ENCODE measurements around the gene IQSEC1.

Gene IQSEC1

DNA sequence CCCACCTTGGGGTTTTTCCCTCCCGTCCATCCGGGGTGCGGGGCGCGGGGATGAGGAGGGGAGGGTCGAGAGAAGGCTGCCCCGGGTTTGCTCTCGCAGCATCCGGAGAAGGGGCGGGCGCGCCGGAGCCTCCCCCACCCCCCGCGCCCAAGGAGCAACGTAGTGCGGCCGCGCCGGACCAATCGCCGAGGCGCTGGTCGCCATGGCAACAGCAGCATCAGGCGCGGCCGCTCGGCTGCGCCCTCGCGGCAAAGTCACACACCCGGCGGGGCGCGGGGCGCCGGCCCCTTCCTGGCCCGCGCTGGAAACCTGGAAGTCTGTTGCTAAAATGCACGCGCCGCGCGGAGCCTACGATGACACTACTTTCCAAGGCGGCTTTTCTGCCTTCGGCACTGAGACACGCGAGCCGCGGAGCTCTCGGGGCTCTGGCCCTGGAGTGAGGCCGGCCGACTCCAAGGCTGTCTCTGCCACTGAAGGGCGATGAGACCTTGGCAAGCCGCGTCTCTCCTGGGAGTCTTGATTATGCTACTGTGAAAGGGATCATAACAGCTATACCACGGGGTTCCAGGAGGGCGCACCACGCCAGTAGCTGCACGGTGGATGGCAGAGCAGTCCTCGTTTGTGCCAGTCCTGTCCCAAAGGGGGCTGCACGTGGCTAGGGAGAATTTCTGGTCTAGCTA lies at the start of gene IQSEC1:
Gene IQSEC1 (minus strand): TSS at position 104 of the 680 bp plus-strand sequence. CDS start 415 bp downstream, outside the sequence.
- peak; percentile 66 for DNase-seq

DNA sequence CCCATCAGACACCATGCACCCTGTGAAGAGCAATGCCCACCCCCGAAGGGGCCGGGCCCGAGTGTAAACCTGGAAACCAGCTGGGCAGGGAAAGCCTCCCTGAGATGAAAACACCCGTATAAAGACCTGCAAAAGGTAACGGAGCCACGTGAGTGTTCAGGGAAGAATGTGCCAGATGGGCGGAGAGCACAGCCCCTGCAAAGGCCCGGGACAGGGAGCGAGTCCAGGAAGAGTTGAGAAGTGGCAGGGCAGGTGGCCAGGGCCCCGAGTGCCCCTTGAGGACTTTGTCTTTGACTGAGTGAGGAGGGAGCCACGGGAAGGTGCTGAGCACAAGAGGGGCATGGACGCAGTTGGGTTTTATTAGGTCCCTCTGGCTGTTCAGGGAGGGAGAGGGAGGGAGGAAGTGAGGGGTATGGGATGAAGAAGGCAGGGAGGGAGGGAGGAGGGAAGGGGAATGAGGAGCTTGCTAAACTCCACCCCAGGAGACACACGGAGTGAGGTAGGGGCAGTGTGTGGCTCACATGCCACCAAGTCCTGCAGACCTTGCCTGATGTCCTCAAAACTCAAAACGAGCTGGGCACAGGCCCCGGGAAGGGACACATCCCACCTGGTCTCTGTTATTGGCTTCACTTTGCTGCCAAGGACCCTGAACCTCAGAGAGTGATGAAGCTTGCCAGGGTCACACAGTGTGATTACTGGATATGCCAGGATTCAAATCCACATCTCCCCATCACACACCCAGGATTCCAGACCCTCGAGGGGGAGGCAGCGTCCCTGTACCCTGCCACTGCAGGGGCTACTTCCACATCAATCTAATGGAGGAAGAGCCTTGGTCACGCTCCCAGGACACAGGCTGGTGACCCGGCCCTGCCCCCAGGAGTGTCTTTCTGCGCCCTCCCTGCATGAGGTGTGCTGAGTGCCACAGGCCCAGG lies 49.1 kb upstream of the IQSEC1 start:
- DNase-seq, result no peak

DNA sequence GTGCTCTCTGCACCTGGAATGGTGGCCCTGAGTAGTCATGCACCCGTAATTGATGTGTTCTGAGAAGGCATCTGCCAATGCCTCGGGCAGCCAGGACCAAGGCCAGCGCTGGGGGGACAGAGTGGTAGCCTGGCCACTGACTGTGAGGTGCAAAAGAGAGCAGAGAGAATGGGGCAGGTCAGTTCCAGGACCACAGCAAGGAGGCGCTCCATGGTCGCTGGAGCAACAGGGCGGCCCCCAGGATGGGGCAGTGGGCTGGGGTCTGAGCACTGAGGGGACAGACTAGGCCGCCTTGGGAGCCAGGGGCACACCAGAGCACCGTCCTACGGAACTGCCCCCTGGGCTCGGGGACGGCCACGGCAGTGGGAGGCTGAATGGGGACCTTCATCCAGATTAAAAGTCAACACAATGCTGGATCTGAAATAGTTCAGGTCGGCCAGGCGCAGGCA lies 48.3 kb upstream of the IQSEC1 start:
- no peak for DNase-seq

DNA sequence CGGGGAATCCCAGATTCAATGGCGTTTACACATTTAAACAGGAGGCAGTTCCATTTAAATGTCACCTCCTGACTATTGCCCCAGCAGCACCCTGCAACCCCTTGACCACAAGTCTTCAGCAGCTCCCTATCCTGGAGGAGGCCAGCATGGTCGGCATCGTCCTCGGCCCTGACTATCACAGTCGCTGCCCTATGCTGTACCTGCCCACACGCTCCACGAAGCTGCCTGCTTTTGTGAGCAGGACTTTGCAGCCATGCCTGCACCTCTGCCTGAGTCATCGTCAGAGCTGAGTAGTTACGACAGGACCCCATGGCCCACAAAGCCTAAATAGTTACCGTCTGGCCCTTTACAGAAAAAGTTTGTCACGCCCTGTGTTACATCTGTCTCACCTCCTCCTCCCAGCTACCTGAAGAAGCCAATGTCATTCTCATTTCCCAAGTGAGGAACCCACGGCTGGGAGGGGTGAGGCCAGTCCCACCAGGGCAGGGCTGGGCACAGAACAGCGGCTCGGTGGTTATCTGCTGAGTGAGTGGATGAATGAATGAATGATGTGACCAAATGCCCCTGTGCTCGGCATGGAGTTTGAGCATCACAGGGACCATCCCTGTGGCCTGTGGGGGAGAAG lies 47.8 kb upstream of the IQSEC1 start:
- no peak for DNase-seq

DNA sequence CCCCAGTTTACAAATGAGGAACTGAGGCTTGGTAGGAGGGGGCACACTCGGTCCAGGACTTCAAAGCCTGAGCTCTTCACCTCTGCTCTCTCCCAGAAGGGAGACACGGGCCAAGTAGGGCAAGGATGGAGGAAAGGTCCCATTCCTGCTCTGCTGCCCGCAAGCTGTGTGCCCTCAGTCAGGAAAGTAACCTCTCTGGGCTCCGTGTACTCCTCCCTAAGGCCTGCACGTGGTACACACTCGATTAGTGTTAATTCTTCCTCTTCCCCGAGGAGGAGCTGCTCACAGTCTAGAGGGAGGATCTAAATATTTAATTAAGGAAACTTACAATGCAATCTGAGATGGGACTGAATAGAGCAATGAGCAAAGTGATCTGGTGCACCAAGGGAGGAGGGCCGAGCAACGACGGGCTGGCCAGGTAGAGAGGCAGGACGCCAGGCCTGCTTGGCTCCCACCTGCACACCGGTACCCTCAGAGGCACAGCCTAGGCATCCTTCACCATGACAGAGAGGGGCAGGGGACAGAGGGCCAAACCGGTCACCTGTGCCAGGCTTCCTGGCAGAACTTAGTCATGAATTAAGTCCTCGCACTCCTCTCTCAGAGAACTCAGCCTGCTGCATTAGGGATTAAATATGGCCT lies 47.2 kb upstream of the IQSEC1 start:
- DNase-seq, result no peak

DNA sequence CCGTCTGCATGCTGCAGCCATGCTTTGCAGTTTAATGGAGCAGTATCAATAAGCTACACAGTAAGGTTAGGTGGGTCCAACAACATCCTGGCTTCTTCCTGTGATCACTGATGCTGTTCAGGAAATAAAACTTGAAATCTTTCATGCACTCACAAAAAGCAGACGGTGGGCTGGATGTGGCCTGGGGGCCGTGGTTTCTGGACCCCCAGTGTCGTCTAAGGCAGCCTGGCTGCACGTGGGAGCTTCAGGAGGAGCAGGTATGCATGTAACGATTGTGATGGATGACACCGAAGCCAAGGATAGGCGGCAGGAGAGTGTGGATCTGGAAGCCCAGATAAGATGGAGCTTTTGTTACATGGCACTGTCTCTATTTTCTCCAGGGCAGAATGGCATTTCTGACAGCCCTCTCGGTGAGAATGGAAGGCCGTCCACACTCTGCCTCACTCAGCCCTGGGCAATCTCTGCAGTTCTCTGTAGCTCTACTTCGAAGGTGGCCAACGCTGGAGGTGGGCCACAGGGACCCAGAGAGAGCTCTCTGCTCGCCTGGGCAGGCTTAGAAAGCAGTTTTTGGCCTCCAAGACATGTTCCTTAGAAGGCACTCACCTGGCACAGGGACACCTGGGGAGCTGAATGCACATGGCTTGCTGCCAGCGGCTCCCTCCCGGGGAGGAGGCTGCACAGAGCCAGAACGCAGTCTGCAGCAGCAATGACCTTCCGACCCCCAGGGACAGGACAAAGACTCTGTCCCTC lies 46.4 kb upstream of the IQSEC1 start:
- no peak for DNase-seq

DNA sequence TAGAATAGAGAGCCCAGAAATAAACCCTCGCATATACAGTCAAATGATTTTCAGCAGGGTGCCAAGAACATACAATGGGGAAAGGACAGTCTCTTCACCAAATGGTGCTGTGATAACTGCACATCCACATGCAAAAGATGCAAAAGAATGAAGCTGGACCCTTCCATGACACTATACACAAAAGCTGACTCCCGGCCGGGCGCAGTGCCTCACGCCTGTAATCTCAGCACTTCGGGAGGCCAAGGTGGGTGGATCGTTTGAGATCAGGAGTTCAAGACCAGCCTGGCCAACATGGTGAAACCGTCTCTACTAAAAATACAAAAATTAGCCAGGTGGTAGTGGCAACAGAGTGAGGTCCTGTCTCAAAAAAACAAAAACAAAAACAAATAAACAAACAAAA lies 43.2 kb upstream of the IQSEC1 start:
- no peak for DNase-seq

DNA sequence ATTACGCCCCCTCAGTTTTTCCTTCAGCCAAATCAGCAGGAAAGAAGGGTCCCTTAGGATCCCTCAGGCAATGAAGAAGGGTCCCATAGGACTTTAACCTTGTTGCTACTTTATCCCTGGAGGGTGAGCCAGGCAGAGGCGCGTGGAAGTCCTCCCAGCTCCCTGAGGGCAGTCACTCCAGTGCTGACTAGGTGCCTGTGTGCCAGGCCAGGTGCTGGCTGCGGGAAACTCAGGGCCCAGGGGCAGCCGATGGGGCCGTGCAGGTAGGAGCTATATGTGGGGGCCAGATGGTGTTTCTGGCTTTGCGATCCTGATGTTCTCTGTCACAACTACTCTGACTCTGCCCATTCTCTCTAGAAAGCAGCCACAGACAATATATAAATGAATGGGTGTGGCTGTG lies 42.8 kb upstream of the IQSEC1 start:
- no peak for DNase-seq

DNA sequence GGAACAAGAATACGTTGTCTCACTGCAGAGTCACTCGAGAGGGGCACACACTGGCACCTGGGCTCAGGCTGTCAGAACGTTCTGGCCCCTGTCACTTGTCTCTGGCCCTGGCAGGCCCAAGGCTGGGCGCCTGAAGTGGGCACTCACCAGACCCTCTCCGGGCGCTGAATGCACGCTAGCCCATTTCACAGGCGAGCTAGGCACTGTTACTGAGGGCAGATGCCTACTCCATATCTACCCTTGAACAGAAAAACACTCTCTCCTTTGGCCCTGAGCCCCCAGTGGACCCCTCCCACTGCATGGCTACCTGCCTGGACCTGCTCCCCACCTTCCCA lies 42.3 kb upstream of the IQSEC1 start:
- no peak for DNase-seq

DNA sequence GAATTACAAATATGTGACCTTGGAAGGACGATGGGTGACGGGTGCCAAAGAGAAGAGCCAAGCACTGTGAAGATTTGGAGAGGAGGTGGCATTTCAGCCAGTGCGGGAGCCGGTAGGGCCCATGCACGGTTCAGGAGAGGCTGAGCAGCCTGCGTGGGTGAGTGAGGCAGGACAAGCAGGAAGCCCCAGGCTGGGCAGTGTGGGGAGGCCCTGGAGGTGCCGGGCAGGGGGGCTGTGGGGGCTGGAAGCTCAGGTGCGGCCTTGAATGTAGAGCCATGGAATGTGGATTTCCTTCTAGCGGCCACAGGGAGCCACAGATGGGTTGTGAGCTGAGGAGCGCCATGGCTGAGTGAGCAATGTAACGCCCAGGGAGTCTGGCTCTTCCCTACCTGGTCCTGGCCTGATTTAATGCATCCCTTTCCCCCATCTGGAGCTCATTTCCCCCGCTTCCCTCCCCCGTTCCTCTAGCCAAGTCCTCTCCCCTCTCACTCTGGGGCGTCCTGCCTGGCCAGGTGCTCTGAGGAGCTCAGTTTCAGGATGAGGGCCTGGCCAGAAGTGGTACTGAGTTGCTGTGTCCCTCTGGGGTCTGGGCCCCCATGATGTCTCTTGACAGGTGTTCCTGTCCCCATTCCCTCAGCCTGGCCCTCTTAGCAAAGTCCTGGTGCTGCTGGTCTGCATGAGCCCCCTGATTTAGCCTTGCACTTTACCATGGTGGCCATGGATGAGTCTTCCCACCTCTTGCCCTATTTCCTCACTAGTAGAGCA lies 41.8 kb upstream of the IQSEC1 start:
- no peak for DNase-seq

DNA sequence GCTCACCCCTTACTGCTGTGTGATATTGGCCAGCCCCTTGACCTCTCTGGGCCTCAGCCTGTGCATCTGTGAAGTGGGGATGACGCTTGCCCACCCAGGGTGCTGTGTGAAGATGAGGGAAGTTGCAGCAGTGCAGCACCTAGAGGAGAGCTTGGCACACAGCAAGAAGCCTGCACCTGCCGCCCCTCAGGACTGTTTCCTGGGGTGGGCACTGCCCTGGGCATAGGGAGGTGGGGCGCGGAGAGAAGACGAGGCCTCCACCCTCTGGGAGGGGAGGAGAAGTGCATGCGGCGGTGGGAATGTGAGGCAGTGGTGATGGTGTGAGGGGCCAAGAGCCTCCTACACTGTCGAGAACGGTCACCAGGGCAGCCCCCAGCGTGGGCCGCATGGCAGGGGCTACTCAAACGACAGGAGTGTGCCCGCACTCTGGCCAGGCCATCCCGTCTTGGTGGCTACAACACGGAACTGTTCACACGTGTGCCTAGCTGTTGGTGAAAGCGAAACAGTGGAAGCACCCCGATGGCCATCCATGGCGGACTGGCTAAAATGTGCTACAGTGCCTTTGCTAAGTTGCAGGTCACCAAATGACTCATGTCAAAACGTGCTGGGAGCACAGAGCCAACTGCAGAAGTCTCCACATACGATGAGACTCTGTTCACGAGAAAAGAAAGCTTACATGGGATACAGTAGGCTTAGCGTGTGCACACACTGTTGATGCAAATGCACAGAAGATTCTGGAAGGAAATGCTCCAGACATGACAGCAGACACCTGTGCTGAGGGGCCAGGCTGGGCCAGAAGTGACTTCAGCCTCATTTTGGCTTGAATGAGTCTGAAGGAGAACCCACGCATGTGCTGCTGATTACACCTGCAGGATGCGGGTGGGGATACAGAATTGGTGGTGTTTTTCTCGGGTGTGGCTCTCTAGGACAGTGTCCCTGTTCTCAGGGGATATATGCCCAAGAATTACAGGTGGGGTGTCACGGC lies 40.4 kb upstream of the IQSEC1 start:
- no peak for DNase-seq

DNA sequence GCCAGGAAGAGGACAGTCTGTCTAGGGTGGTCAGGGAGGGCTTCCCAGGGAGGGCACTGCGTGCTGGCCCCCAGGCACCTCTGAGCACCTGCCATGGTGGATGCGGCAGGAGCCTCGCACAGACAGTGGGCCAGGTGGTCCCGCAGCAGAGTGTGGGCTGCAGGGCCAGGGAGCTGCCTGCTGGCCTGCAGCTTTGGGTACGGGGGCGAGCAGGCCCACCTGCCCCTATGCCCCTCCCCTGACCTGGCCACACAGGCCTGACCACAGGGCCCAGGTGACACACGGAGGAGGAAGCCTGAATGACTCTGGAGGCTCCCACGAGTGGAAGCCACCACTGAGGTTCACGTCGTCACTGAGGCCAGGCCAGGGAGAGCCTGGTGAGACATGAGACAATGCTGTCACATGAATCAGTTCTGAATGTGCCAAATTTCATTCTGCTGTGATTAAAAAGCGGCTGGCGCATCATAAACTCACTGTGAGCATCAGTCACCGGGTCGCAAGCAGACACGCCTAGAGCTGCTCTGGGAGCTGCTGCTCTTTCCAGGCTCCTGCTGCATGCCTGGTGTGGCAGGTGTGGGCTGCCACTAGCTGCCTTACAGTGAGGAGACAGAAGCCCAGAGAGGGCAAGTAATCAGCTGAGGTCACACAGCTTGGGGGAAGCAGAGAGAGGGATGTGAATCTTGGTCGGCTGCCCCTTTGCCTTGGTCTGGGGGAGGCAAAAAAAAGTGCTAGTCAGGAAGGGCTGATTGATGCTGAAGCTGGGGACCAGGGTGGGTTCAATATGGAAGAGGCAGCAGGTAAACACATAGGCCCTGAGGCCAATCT lies 39.5 kb upstream of the IQSEC1 start:
- DNase-seq, result no peak

DNA sequence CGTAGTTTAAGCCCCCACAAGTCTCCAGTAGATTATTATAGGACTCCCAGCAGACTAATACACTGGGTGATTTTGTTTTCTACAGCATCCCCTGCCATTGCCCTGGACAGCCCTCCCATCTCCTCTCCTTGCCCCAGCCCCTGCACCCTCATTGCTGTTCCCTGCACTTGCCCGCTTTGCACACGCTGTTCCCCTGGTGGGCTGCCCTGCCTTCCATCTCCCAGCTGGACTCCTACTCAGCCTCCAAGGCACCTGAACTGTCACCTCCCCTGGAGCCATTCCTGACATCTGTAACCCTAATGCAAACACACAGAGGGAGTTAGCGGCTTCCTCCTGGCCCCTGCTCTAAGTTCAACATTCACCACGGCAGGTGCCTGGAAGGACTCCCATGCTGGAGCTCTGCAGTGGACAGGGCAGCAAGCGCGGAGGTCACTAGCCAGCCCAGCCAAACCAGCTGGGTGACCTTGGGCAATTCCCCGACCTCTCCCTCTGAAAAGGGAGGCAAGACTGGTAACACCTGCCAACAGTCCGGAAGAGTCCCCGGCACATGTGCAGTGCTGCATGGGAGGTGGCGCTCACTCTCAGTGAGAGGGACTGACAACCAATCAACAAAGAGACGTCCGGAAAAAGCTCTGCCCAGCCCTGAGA lies 38.8 kb upstream of the IQSEC1 start:
- no peak for DNase-seq

DNA sequence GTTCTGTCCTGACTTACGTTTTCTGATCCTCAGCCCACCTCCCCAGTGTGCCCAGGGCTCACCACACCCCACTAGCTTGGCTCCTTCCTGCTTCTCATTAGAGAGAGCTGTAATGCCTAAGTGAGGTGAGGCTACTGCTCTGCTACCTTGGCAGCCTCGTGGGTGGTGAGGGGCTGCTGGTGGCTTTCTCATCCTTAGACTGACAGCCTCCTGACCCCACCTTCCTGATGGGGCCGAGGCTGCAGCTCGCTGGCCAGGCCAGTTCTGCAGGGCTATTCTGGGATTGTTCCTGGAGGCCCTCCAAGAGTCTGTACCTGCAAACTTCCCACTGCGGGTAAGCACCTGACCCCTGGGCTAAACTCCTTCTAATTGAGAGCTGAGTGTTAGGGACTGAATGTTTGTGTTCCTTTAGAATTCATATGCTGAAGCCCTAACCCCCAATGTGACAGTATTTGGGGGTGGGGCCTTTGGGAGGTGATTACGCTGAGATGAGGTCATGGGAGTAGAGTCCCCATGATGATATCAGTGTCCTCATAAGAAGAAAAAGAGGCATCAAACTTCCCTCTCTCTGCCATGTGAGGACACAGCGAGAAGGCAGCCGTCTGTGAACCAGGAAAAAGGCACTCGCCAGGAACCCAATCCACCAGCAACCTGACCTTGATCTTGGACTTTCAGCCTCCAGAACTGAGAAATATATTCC lies 38.1 kb upstream of the IQSEC1 start:
- no peak for DNase-seq

DNA sequence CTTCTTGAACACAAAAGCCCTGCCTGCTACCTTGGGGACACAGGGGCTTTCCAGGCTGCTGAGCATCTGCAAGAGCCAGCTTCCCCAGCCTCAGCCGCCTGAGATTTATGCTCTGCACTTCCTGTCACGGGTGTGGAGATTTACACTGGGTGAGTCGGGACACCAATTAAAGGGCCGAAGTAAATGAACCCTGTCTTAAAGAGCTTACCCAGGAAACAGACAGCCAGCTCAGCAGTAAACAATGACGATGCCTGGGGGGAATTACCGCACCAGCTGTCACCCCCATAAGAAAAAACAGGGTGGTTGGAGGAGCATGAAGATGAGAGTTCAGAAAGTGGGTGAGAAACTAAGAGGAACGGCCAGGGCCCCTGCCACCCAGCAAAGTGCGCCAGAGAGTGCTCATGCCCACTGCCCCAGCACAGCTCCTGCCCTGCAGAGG lies 37.5 kb upstream of the IQSEC1 start:
- DNase-seq, result no peak

DNA sequence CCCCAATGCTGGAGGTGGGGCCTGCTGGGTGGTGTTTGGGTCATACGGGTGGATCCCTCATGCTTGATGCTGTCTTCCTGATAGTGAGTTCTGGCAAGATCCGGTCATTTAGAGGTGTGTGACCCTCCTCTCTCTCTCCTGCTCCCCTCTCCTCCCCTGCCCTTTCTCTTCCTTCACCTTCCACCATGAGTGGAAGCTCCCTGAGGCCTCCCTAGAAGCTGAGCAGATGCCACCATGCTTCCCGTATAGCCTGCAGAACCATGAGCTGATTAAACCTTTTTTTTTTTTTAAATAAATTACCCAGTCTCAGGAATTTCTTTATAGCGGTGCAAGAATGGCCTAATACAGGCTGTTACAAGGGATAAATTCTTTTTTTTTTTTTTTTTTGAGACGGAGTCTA lies 36.3 kb upstream of the IQSEC1 start:
- no peak for DNase-seq

DNA sequence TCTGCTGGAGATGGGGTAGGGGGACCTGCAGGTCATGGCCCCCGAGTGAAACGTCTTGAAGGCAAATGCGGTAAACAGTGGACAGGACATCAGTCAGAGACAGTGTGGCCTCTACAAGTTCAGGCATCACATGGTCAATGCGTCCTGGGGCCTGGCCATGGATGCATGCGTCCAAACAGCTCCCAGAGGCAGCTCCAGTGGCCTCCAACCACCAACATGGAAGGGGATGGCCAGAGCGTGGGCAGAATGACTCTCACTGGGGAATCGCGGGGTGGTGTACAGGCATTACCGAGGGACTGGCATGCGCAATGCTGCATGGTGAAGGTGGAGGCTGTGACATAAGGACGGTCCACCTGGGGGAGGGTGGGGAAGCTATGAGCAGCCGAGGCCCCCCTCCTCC lies 35.6 kb upstream of the IQSEC1 start:
- DNase-seq, result no peak

DNA sequence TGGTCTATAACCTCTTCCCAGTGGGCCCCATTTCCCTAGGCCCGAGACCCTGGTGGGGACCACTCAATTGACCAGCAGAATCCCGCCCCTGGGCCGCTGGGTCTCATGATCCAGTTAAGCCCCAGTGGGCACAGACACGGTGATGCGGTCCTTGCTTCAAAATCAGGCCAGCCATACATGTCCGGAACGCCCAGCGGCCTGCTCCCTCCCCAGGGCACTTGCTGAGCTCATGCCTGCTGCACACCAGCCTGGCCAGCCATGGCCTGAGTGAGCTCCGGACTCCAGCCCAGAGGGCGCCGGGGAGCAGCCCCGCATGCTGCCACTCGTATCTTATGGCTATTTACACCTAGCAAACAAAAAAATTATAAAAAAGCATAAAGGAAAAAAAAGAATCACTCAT lies 34.4 kb upstream of the IQSEC1 start:
- no peak for DNase-seq

All from hematopoietic multipotent progenitor cell treated with erythropoietin and hydrocortisone succinate and interleukin-3 and kit ligand, for 6 days (in vitro differentiated cells).